MM.1S (cell line): ENCODE data around the gene CRB1.

Experiments used
- DNase-seq: peaks from one replicate; pipeline ENCODE4 v3.0.0-alpha.2; 2015
- H2AFZ ChIP-seq: fragments of 300-600 bp; sonication (generic); 2 replicates; pipeline ENCODE4 v1.6.0; 2016; ENCODE audit warnings: antibody characterized with exemption, low read length
- H3F3A ChIP-seq: fragments of 300-600 bp; sonication (generic); 2 replicates; pipeline ENCODE4 v1.6.1; 2016; ENCODE audit warnings: mild to moderate bottlenecking, antibody characterized with exemption, low read length, moderate library complexity, mixed read lengths; ENCODE audit not compliant: insufficient read depth
- H3K27ac ChIP-seq: fragments of 300-600 bp; sonication (generic); 2 replicates; pipeline ENCODE4 v1.5.1; 2016; ENCODE audit warnings: mild to moderate bottlenecking, low read length
- H3K27me3 ChIP-seq: fragments of 300-600 bp; sonication (generic); replicated peaks from 2 replicates; pipeline ENCODE4 v1.6.0; 2016; ENCODE audit warnings: low read length; ENCODE audit not compliant: insufficient read depth
- H3K36me3 ChIP-seq: fragments of 300-600 bp; sonication (generic); replicated peaks from 2 replicates; pipeline ENCODE4 v1.6.1; 2016; ENCODE audit warnings: mild to moderate bottlenecking, low read length, mixed read lengths; ENCODE audit not compliant: insufficient read depth
- H3K4me1 ChIP-seq: fragments of 300-600 bp; sonication (generic); 2 replicates; pipeline ENCODE4 v1.6.1; 2016; ENCODE audit warnings: low read length, mixed read lengths
- H3K4me2 ChIP-seq: fragments of 300-600 bp; sonication (generic); 2 replicates; pipeline ENCODE4 v1.6.0; 2016; ENCODE audit warnings: low read depth, low read length
- H3K4me3 ChIP-seq: fragments of 300-600 bp; sonication (generic); 2 replicates; pipeline ENCODE4 v1.5.1; 2016; ENCODE audit warnings: low read length, mixed read lengths
- H3K79me2 ChIP-seq: fragments of 300-600 bp; sonication (generic); 2 replicates; pipeline ENCODE4 v1.6.1; 2016; ENCODE audit warnings: mixed run types, low read length, mixed read lengths
- H3K9ac ChIP-seq: fragments of 300-600 bp; sonication (generic); 2 replicates; pipeline ENCODE4 v1.6.1; 2016; ENCODE audit warnings: low read length, mixed read lengths
- H3K9me2 ChIP-seq: fragments of 300-600 bp; sonication (generic); replicated peaks from 2 replicates; pipeline ENCODE4 v1.6.1; 2016; ENCODE audit warnings: mild to moderate bottlenecking, low read length, mixed read lengths; ENCODE audit not compliant: insufficient read depth
- H3K9me3 ChIP-seq: fragments of 300-600 bp; sonication (generic); replicated peaks from 2 replicates; pipeline ENCODE4 v1.6.1; 2016; ENCODE audit warnings: mild to moderate bottlenecking, low read length, mixed read lengths; ENCODE audit not compliant: insufficient read depth
- H4K20me1 ChIP-seq: fragments of 300-600 bp; sonication (generic); 2 replicates; pipeline ENCODE4 v1.6.1; 2016; ENCODE audit warnings: mild to moderate bottlenecking, low read length, moderate library complexity, mixed read lengths; ENCODE audit not compliant: insufficient read depth
- CTCF ChIP-seq: fragments of 300-600 bp; sonication (generic); IDR thresholded peaks from 2 replicates; pipeline ENCODE4 v1.5.1; 2016; ENCODE audit warnings: antibody characterized with exemption, low read length, mixed read lengths
- EZH2 ChIP-seq: fragments of 300-600 bp; sonication (generic); optimal IDR thresholded peaks from 2 replicates; pipeline ENCODE3; 2017; ENCODE audit warnings: low read depth, mild to moderate bottlenecking, antibody characterized with exemption, low read length, mixed read lengths
- EZH2phosphoT487 ChIP-seq: fragments of 300-600 bp; sonication (generic); IDR thresholded peaks from 2 replicates; pipeline ENCODE4 v1.6.1; 2018; ENCODE audit warnings: antibody characterized with exemption, low read length

Gene CRB1

GRCh38 chr1:197358959-197359358 is 90.9 kb downstream of the CRB1 start:
- Histone ChIP-seq H3K9ac (no peak overlapping the region), H3K9me3 (no peaks in the 10 kb centered on the region), H3K27me3 (no peaks in the 10 kb centered on the region), H3K9me2 (no peaks in the 10 kb centered on the region), H3K79me2 (no peaks in the 10 kb centered on the region), H3K36me3 (no peaks in the 10 kb centered on the region), H3F3A (no peaks in the 10 kb centered on the region), H2AFZ (no peak overlapping the region), H3K4me2 (no peak overlapping the region), H4K20me1 (no peaks in the 10 kb centered on the region), H3K4me3 (no peak overlapping the region), H3K4me1 (no peaks in the 10 kb centered on the region), H3K27ac (no peak overlapping the region)
- TF ChIP-seq EZH2phosphoT487 (no peak), EZH2 (no peak), CTCF (no peak)
- DNase-seq = no peak

- H3K9ac ChIP-seq = no peak overlapping the region
- TF ChIP-seq EZH2phosphoT487 = no peak
- TF ChIP-seq CTCF = no peak
- TF ChIP-seq EZH2 = no peak
- no peaks in the 10 kb centered on the region for H4K20me1 ChIP-seq
- no peak overlapping the region for H3K4me2 ChIP-seq
- no peaks in the 10 kb centered on the region for H3K36me3 ChIP-seq
- no peak overlapping the region for H2AFZ ChIP-seq
- no peaks in the 10 kb centered on the region for H3K27me3 ChIP-seq
- no peaks in the 10 kb centered on the region for H3F3A ChIP-seq
- no peaks in the 10 kb centered on the region for H3K79me2 ChIP-seq
- DNase-seq = no peak
- no peaks in the 10 kb centered on the region for H3K9me2 ChIP-seq
- no peaks in the 10 kb centered on the region for H3K4me1 ChIP-seq
- no peak overlapping the region for H3K4me3 ChIP-seq
- H3K27ac ChIP-seq = no peak overlapping the region
- H3K9me3 ChIP-seq = no peaks in the 10 kb centered on the region
Observed at GRCh38 chr1:197360068-197360467, 92.0 kb downstream of the CRB1 start.

GRCh38 chr1:197362871-197363270 is 94.8 kb downstream of the CRB1 start:
- Histone ChIP-seq H3K4me2 (no peak overlapping the region), H3K9me3 (no peaks in the 10 kb centered on the region), H3F3A (no peaks in the 10 kb centered on the region), H3K27me3 (no peaks in the 10 kb centered on the region), H3K4me3 (no peak overlapping the region), H3K9me2 (no peaks in the 10 kb centered on the region), H2AFZ (no peak overlapping the region), H4K20me1 (no peaks in the 10 kb centered on the region), H3K9ac (no peak overlapping the region), H3K27ac (no peak overlapping the region), H3K79me2 (no peaks in the 10 kb centered on the region), H3K4me1 (no peaks in the 10 kb centered on the region), H3K36me3 (no peaks in the 10 kb centered on the region)
- DNase-seq = no peak
- TF ChIP-seq EZH2 (no peak), CTCF (no peak), EZH2phosphoT487 (no peak)

GRCh38 chr1:197363855-197364254 is 95.8 kb downstream of the CRB1 start:
- H3K27me3 ChIP-seq = no peaks in the 10 kb centered on the region
- TF ChIP-seq EZH2 (no peak), EZH2phosphoT487 (no peak), CTCF (no peak)

More at GRCh38 chr1:197363855-197364254, 95.8 kb downstream of the CRB1 start:
- no peaks in the 10 kb centered on the region for H3K9me2 ChIP-seq
- H3K9ac ChIP-seq = no peak overlapping the region
- no peak overlapping the region for H3K4me3 ChIP-seq
- H3K9me3 ChIP-seq = no peaks in the 10 kb centered on the region
- no peak overlapping the region for H3K27ac ChIP-seq
- no peak overlapping the region for H2AFZ ChIP-seq
- no peak overlapping the region for H3K4me2 ChIP-seq
- no peaks in the 10 kb centered on the region for H3K79me2 ChIP-seq
- no peaks in the 10 kb centered on the region for H3K36me3 ChIP-seq
- DNase-seq = no peak
- no peaks in the 10 kb centered on the region for H3K4me1 ChIP-seq
- H3F3A ChIP-seq = no peaks in the 10 kb centered on the region
- no peaks in the 10 kb centered on the region for H4K20me1 ChIP-seq
